Keratinocyte (primary cell): Measurements from ENCODE around the gene MLN. TPM values are rescaled to one million over a fixed set of nuclear protein-coding genes. Genes with fewer than 3 reads are reported as not detected.

Experiments
- DNase-seq: peaks from one replicate; pipeline ENCODE4 v3.0.0-alpha.2; 2011; ENCODE audit warnings: low read depth, missing footprints, low spot score
- FAIRE-seq: peaks from 2 replicates; lab custom pipeline; 2011; peaks lifted over from hg19 to GRCh38; lab: Jason Lieb, UNC
- H2AFZ ChIP-seq: 2 replicates; pipeline ENCODE4 v1.6.0; 2012; ENCODE audit warnings: low read length, control low read depth, inconsistent platforms; ENCODE audit not compliant: control insufficient read depth
- H3K27ac ChIP-seq: 2 replicates; pipeline ENCODE4 v1.5.1; 2011; ENCODE audit warnings: low read length; ENCODE audit not compliant: control insufficient read depth, insufficient read depth
- H3K27me3 ChIP-seq: 3 replicates; pipeline ENCODE4 v1.6.0; 2011; ENCODE audit warnings: low read length; ENCODE audit not compliant: control insufficient read depth, insufficient read depth; ENCODE audit errors: extremely low read depth
- H3K36me3 ChIP-seq, 2 experiments: 2 replicates in 1 of 2; 3 replicates in 1 of 2; pipeline ENCODE4 v1.5.1; 2011; ENCODE audit warnings: low read length in 2 of 2, mild to moderate bottlenecking in 1 of 2; ENCODE audit not compliant: control insufficient read depth in 2 of 2, insufficient read depth in 2 of 2; ENCODE audit errors: extremely low read depth in 1 of 2
- H3K4me1 ChIP-seq: 3 replicates; pipeline ENCODE4 v1.5.1; 2011; ENCODE audit warnings: low read length; ENCODE audit not compliant: control insufficient read depth, insufficient read depth; ENCODE audit errors: extremely low read depth
- H3K4me2 ChIP-seq: 3 replicates; pipeline ENCODE4 v1.6.0; 2011; ENCODE audit warnings: low read depth, low read length; ENCODE audit not compliant: control insufficient read depth, insufficient read depth; ENCODE audit errors: extremely low read depth
- H3K4me3 ChIP-seq, 3 experiments: fragments of 200-600 bp in 1 of 3; sonication (generic) in 1 of 3; 2 replicates in 2 of 3; 3 replicates in 1 of 3; pipeline ENCODE4 v1.5.1; 2011 to 2016; ENCODE audit warnings: low read length in 3 of 3, mild to moderate bottlenecking in 3 of 3, control low read depth in 2 of 3, inconsistent platforms in 1 of 3, low read depth in 1 of 3, mixed read lengths in 1 of 3, mixed run types in 1 of 3, moderate library complexity in 1 of 3; ENCODE audit not compliant: control insufficient read depth in 2 of 3, insufficient read depth in 2 of 3; ENCODE audit errors: extremely low read depth in 1 of 3
- H3K79me2 ChIP-seq: 2 replicates; pipeline ENCODE4 v1.6.0; 2012; ENCODE audit warnings: low read length; ENCODE audit not compliant: control insufficient read depth, insufficient read depth
- H3K9ac ChIP-seq: 3 replicates; pipeline ENCODE4 v1.6.0; 2011; ENCODE audit warnings: low read length; ENCODE audit not compliant: control insufficient read depth, insufficient read depth; ENCODE audit errors: extremely low read depth
- H3K9me1 ChIP-seq: 3 replicates; pipeline ENCODE4 v1.6.0; 2011; ENCODE audit warnings: low read length; ENCODE audit not compliant: control insufficient read depth, insufficient read depth; ENCODE audit errors: extremely low read depth
- H3K9me3 ChIP-seq: 2 replicates; pipeline ENCODE4 v1.5.1; 2012; ENCODE audit warnings: low read depth, low read length; ENCODE audit not compliant: control insufficient read depth
- H4K20me1 ChIP-seq: 3 replicates; pipeline ENCODE4 v1.6.0; 2011; ENCODE audit warnings: low read length; ENCODE audit not compliant: control insufficient read depth, insufficient read depth; ENCODE audit errors: extremely low read depth
- EZH2 ChIP-seq: IDR thresholded peaks from one replicate; pipeline ENCODE4 v1.6.1; 2012; ENCODE audit warnings: inconsistent platforms, mild to moderate bottlenecking, low read length, moderate library complexity
- dilution Hi-C: fragments of 300-500 bp; cut with MboI; formaldehyde crosslinking; loops from one replicate; pipeline ENCODE4 v1.7.0; 2020; ENCODE audit warnings: low sequenced_read_pairs; ENCODE audit not compliant: extremely low pct_ligation_motif_present
- polyA plus RNA-seq, 5 experiments: library from polyadenylated mRNA; depleted of rRNA in 3 of 5; stranded (reverse) in 3 of 5; stranded (forward) in 1 of 5; unstranded in 1 of 5; fragments of >200 nt; gene quantifications; 1 replicate in 1 of 5; 2 replicates in 3 of 5; 3 replicates in 1 of 5; pipeline versions ENCODE4 v1.2.1 to v1.2.3, GENCODE V29; 2011 to 2012; ENCODE audit warnings: missing spikeins in 2 of 5, low read depth in 1 of 5, low replicate concordance in 1 of 5
- TF ChIP-seq, protein P1 (sequence below), 3 experiments: IDR thresholded peaks in 1 of 3; conservative IDR thresholded peaks in 1 of 3; optimal IDR thresholded peaks in 1 of 3; 2 replicates in 2 of 3; 3 replicates in 1 of 3; pipeline versions ENCODE3 to v1.5.1; 2011; ENCODE audit warnings: low read length in 3 of 3, mild to moderate bottlenecking in 3 of 3, moderate library complexity in 2 of 3, control low read depth in 1 of 3, inconsistent platforms in 1 of 3; ENCODE audit not compliant: insufficient read depth in 2 of 3; ENCODE audit errors: extremely low read depth in 1 of 3

MLN gene
- polyA plus RNA-seq, 1 donor (not counting 4 experiments of a cell fraction or from before 2014, with no cell fraction given) = not detected

DNA sequence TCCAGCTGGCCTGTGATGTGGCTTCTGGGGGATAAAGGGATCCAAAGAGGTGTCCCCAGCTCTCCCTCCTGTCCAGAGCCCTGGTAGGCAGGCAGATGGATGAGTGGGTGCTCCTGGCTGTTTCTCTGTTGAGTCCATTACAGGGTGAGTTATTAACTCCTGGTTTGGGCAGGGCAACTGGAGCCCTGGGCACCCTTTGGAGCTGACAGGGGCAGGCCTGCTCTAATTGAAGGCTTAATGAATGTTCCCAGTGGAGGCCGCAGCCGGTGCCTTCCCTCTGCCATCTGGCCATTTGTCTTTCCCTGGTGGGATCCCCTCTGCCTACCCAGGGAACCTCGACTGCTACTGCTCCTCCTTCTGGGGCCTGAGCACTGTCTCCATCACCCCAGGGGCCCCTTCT, 44.7 kb upstream of the MLN start:
- H2AFZ ChIP-seq = no peak overlapping the region
- no peak overlapping the region for H3K9ac ChIP-seq
- TF ChIP-seq EZH2 = no peak
- TF ChIP-seq, protein P1, sequence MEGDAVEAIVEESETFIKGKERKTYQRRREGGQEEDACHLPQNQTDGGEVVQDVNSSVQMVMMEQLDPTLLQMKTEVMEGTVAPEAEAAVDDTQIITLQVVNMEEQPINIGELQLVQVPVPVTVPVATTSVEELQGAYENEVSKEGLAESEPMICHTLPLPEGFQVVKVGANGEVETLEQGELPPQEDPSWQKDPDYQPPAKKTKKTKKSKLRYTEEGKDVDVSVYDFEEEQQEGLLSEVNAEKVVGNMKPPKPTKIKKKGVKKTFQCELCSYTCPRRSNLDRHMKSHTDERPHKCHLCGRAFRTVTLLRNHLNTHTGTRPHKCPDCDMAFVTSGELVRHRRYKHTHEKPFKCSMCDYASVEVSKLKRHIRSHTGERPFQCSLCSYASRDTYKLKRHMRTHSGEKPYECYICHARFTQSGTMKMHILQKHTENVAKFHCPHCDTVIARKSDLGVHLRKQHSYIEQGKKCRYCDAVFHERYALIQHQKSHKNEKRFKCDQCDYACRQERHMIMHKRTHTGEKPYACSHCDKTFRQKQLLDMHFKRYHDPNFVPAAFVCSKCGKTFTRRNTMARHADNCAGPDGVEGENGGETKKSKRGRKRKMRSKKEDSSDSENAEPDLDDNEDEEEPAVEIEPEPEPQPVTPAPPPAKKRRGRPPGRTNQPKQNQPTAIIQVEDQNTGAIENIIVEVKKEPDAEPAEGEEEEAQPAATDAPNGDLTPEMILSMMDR (optimal IDR thresholded peaks at IDR 0.05 in 1 of 3, IDR thresholded peaks at IDR 0.05 in 1 of 3, conservative IDR thresholded peaks at IDR 0.05 in 1 of 3; ENCODE audit: extremely low read depth in 1 of 3, insufficient read depth in 2 of 3, low read length in 3 of 3) = no peak
- dilution Hi-C loops = no loop called here
- peaks cover 17% of the 10 kb centered on the region for H3K27me3 ChIP-seq
- H3K27ac ChIP-seq = no peak overlapping the region
- H3K36me3 ChIP-seq = no peaks in the 10 kb centered on the region
- H3K9me1 ChIP-seq = peaks cover 2% of the 10 kb centered on the region
- no peak overlapping the region for H3K4me3 ChIP-seq
- peaks cover 12% of the 10 kb centered on the region for H3K4me1 ChIP-seq
- H3K79me2 ChIP-seq = no peaks in the 10 kb centered on the region
- FAIRE-seq (no peak), DNase-seq (no peak)
- no peaks in the 10 kb centered on the region for H4K20me1 ChIP-seq
- no peak overlapping the region for H3K4me2 ChIP-seq
- H3K9me3 ChIP-seq = no peaks in the 10 kb centered on the region

DNA sequence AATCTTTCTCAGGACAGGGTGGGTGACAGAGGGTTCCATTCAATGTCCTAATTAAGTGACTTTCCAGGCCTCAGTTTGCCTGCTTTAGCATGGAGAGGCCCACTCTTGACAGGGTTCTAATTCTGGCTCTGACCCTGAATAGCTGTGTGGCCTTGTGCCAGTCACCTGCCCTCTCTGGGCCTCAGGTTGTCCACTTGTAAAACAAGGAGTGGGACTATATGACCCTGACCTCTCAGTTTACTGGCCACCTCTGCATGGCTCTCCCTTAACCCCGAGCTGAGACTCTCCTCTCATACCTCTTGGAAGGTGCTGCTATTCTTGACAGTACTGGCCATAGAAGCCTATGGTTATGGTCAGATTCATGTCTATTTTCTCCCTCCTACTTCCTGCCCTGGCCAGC, 44.1 kb upstream of the MLN start:
- H4K20me1 ChIP-seq = no peaks in the 10 kb centered on the region
- H3K4me1 ChIP-seq = peaks cover 12% of the 10 kb centered on the region
- TF ChIP-seq, protein P1 (optimal IDR thresholded peaks at IDR 0.05 in 1 of 3, IDR thresholded peaks at IDR 0.05 in 1 of 3, conservative IDR thresholded peaks at IDR 0.05 in 1 of 3; ENCODE audit: extremely low read depth in 1 of 3, insufficient read depth in 2 of 3, low read length in 3 of 3) = no peak
- TF ChIP-seq EZH2 = no peak
- H3K27me3 ChIP-seq = peaks cover 17% of the 10 kb centered on the region
- dilution Hi-C loops = no loop called here
- H2AFZ ChIP-seq = no peak overlapping the region
- H3K9ac ChIP-seq = no peak overlapping the region
- H3K4me2 ChIP-seq = no peak overlapping the region
- H3K36me3 ChIP-seq = no peaks in the 10 kb centered on the region
- no peak for DNase-seq
- H3K27ac ChIP-seq = no peak overlapping the region
- H3K9me1 ChIP-seq = peaks cover 2% of the 10 kb centered on the region
- H3K9me3 ChIP-seq = no peaks in the 10 kb centered on the region
- FAIRE-seq = no peak
- no peak overlapping the region for H3K4me3 ChIP-seq
- no peaks in the 10 kb centered on the region for H3K79me2 ChIP-seq
